B cell (primary cell): ENCODE data around the gene PPP1R3E. TPM values are rescaled to one million over a fixed set of nuclear protein-coding genes. Genes with fewer than 3 reads are reported as not detected.

Source experiments
- ATAC-seq: fragments of 200-7000 bp; cut with Tn5 transposase; one replicate; pipeline ENCODE4 v1.10.0; 2021; ENCODE audit warnings: low read depth, mild to moderate bottlenecking, moderate number of reproducible peaks, moderate library complexity
- CTCF ChIA-PET: fragments of 350-600 bp; sonication (Branson Sonifier 250); formaldehyde crosslinking; loops from one replicate; lab custom pipeline; 2021; ENCODE audit warnings: antibody characterized with exemption, inconsistent platforms; lab: Charles Lee
- POLR2A ChIA-PET: fragments of 350-600 bp; sonication (Branson Sonifier 250); formaldehyde crosslinking; loops from one replicate; lab custom pipeline; 2021; ENCODE audit warnings: antibody characterized with exemption; lab: Charles Lee
- DNase-seq: peaks from one replicate; pipeline ENCODE4 v3.0.0; 2013
- H2AFZ ChIP-seq: 2 replicates; pipeline ENCODE4 v1.6.1; 2012; ENCODE audit warnings: mild to moderate bottlenecking, low read depth, low read length; ENCODE audit not compliant: insufficient read depth, poor library complexity, severe bottlenecking
- H3K27ac ChIP-seq, 2 donors: 1 replicate in 1 of 2; 2 replicates in 1 of 2; pipeline ENCODE4 v1.5.1; 2012 to 2013; ENCODE audit warnings: low read length in 2 of 2, mild to moderate bottlenecking in 2 of 2, moderate library complexity in 1 of 2
- H3K27me3 ChIP-seq, 4 experiments: fragments of 200-600 bp in 1 of 4; sonication (generic) in 1 of 4; replicated peaks in 1 of 4; 1 replicate in 2 of 4; 2 replicates in 2 of 4; pipeline versions ENCODE4 v1.6.1 to v1.7.0; 2013 to 2016; ENCODE audit warnings: low read length in 3 of 4, mild to moderate bottlenecking in 2 of 4, mixed read lengths in 1 of 4, moderate library complexity in 1 of 4; ENCODE audit not compliant: insufficient read depth in 4 of 4, control insufficient read depth in 3 of 4; ENCODE audit errors: control extremely low read depth in 1 of 4
- H3K36me3 ChIP-seq, 2 experiments: replicated peaks in 1 of 2; 1 replicate in 1 of 2; 2 replicates in 1 of 2; pipeline versions ENCODE4 v1.6.1 to v1.7.1; 2013; ENCODE audit warnings: low read length in 1 of 2; ENCODE audit not compliant: insufficient read depth in 2 of 2, control insufficient read depth in 1 of 2; ENCODE audit errors: control extremely low read depth in 1 of 2, extremely low read depth in 1 of 2
- H3K4me1 ChIP-seq, 2 donors: fragments of 200-600 bp in 1 of 2; sonication (generic) in 1 of 2; 1 replicate in 1 of 2; 2 replicates in 1 of 2; pipeline versions ENCODE4 v1.5.1 to v1.6.1; 2013 to 2017; ENCODE audit warnings: low read length in 2 of 2; ENCODE audit not compliant: control insufficient read depth in 2 of 2, insufficient read depth in 2 of 2
- H3K4me2 ChIP-seq: replicated peaks from 2 replicates; pipeline ENCODE3; 2012; ENCODE audit warnings: mild to moderate bottlenecking, low read depth, low read length; ENCODE audit not compliant: poor library complexity, severe bottlenecking
- H3K4me3 ChIP-seq, 5 experiments: fragments of 200-600 bp in 1 of 5; sonication (generic) in 1 of 5; 1 replicate in 3 of 5; 2 replicates in 2 of 5; pipeline versions ENCODE4 v1.5.1 to v1.7.0; 2011 to 2016; ENCODE audit warnings: low read length in 4 of 5, mild to moderate bottlenecking in 4 of 5, low read depth in 2 of 5, control low read depth in 1 of 5, moderate library complexity in 1 of 5; ENCODE audit not compliant: insufficient read depth in 1 of 5; ENCODE audit errors: control extremely low read depth in 1 of 5, extremely low read depth in 1 of 5
- H3K79me2 ChIP-seq: fragments of 200-600 bp; sonication (generic); one replicate; pipeline ENCODE4 v1.6.0; 2016; ENCODE audit warnings: low read length; ENCODE audit not compliant: control insufficient read depth, insufficient read depth
- H3K9ac ChIP-seq: fragments of 200-600 bp; sonication (generic); 2 replicates; pipeline ENCODE4 v1.6.1; 2017; ENCODE audit warnings: mild to moderate bottlenecking, low read length, moderate library complexity
- H3K9me3 ChIP-seq, 3 donors: one replicate each; pipeline versions ENCODE4 v1.6.1 to v1.7.1; 2013; ENCODE audit warnings: low read length in 2 of 3; ENCODE audit not compliant: control insufficient read depth in 2 of 3, insufficient read depth in 1 of 3; ENCODE audit errors: control extremely low read depth in 1 of 3
- H4K20me1 ChIP-seq: 2 replicates; pipeline ENCODE4 v1.6.0; 2012; ENCODE audit warnings: mild to moderate bottlenecking, low read length; ENCODE audit not compliant: insufficient read depth, control insufficient read depth, poor library complexity, severe bottlenecking
- H3K27ac Mint-ChIP-seq: one replicate; pipeline ENCODE4 v1.8.0; 2021; ENCODE audit warnings: mixed read lengths
- H3K27me3 Mint-ChIP-seq: one replicate; pipeline ENCODE4 v1.8.0; 2021; ENCODE audit warnings: mixed read lengths
- H3K4me1 Mint-ChIP-seq: one replicate; pipeline ENCODE4 v1.8.0; 2021; ENCODE audit warnings: mixed read lengths
- H3K4me3 Mint-ChIP-seq: one replicate; pipeline ENCODE4 v1.8.0; 2021; ENCODE audit warnings: mixed read lengths
- H3K9me3 Mint-ChIP-seq: one replicate; pipeline ENCODE4 v1.8.0; 2022; ENCODE audit warnings: mixed read lengths; ENCODE audit not compliant: insufficient read depth
- CTCF ChIP-seq: fragments of 200-600 bp; IDR thresholded peaks from one replicate; pipeline ENCODE4 v1.8.0; 2022; ENCODE audit warnings: antibody characterized with exemption, mild to moderate bottlenecking
- EZH2 ChIP-seq: IDR thresholded peaks from 2 replicates; pipeline ENCODE4 v1.6.1; 2012; ENCODE audit warnings: borderline replicate concordance, low read depth, mild to moderate bottlenecking, moderate library complexity, low read length; ENCODE audit not compliant: insufficient read depth, poor library complexity, severe bottlenecking
- WGBS: methylation state at CpG from one replicate; pipeline ENCODE4 v1.1.5; 2013; ENCODE audit warnings: missing lambda C conversion rate; ENCODE audit not compliant: insufficient coverage; 5-methylcytosine and 5-hydroxymethylcytosine counted together
- intact Hi-C: fragments of 100-400 bp; cut with micrococcal nuclease; formaldehyde crosslinking; loops from one replicate; pipeline ENCODE4 v1.10.0; 2022
- polyA plus RNA-seq: library from polyadenylated mRNA; depleted of rRNA; stranded (reverse); fragments of >200 nt; gene quantifications from 2 replicates; pipeline ENCODE4 v1.2.3, GENCODE V29; 2012
- total RNA-seq, 2 donors: library from RNA; stranded (reverse); fragments of 120-200 nt in 1 of 2; gene quantifications; 1 replicate in 1 of 2; 2 replicates in 1 of 2; pipeline versions ENCODE4 v1.2.3 to v1.2.4, GENCODE V29; 2013 to 2022

PPP1R3E gene
- total and polyA plus RNA-seq, 2 donors (not counting 1 experiment from before 2014, with no cell fraction given): 56.9 to 76.7 TPM

GRCh38 chr14:23277189-23277588 is 25.5 kb downstream of the PPP1R3E start:
- no peaks in the 10 kb centered on the region for H3K4me1 ChIP-seq
- peaks cover 0 to 9% of the 10 kb centered on the region in 2 experiments for H3K36me3 ChIP-seq
- H3K27me3 ChIP-seq: no peaks in the 10 kb centered on the region
- H3K4me2 ChIP-seq: no peak overlapping the region
- Mint-ChIP-seq H3K4me3 (no peak overlapping the region), H3K9me3 (no peaks in the 10 kb centered on the region), H3K4me1 (peaks cover 2% of the 10 kb centered on the region), H3K27me3 (no peaks in the 10 kb centered on the region), H3K27ac (no peak overlapping the region)
- peaks cover 4% of the 10 kb centered on the region for H4K20me1 ChIP-seq
- TF ChIP-seq EZH2 (no peak), CTCF (no peak)
- H3K79me2 ChIP-seq: peaks cover 13% of the 10 kb centered on the region
- CTCF ChIA-PET: interaction anchor here (1.0 to 3.3 kb wide), 4 partner anchors 16 to 103 kb away, joined by 3 to 10 read pairs (median 6); no protein-coding TSS in a partner anchor
- WGBS: 94% methylated on average over 3 of the region's 3 CpGs
- no peak overlapping the region for H3K4me3 ChIP-seq
- no peak overlapping the region for H3K27ac ChIP-seq
- no peak overlapping the region for H3K9ac ChIP-seq
- ATAC-seq (no peak), DNase-seq (no peak)
- intact Hi-C loops: no loop called here
- POLR2A ChIA-PET: no interaction called here
- H3K9me3 ChIP-seq: no peaks in the 10 kb centered on the region
- H2AFZ ChIP-seq: no peak overlapping the region

DNA sequence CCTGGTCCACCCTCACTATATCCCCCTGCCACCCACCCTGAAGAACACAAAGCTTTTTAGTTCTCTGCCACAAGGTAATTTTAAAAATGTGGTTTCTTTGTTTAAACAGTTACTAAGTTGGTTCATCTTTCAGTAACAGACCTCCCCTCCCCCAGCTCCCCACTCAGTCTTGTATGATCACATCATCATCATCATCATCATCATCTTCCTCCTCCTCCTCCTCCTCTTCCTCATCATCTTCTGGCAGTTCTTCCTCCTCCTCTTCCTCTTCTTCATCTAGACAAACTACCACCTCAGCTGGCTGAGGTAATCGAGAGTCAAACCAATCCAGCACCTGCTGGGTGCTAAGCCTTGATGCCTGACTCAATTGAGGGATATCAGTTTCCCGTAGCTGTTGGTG is 27.2 kb downstream of the PPP1R3E start:
- Mint-ChIP-seq H3K4me3 (no peak overlapping the region), H3K9me3 (no peaks in the 10 kb centered on the region), H3K27me3 (no peaks in the 10 kb centered on the region), H3K27ac (no peak overlapping the region), H3K4me1 (peaks cover 2% of the 10 kb centered on the region)
- ChIA-PET POLR2A (no interaction called here), CTCF (interaction anchor here (0.5 to 1.5 kb wide), 2 partner anchors 10 to 20 kb away, joined by 3 read pairs; no protein-coding TSS in a partner anchor)
- TF ChIP-seq CTCF: no peak
- WGBS: 83% methylated on average over 2 of the region's 2 CpGs
- Histone ChIP-seq H2AFZ (no peak overlapping the region), H3K9ac (no peak overlapping the region), H3K27me3 (no peaks in the 10 kb centered on the region), H3K27ac (no peak overlapping the region), H3K79me2 (peaks cover 7% of the 10 kb centered on the region), H3K4me2 (no peak overlapping the region), H3K9me3 (no peaks in the 10 kb centered on the region), H3K36me3 (peaks cover 0 to 9% of the 10 kb centered on the region in 2 experiments), H3K4me3 (no peak overlapping the region), H3K4me1 (no peaks in the 10 kb centered on the region), H4K20me1 (peaks cover 4% of the 10 kb centered on the region)
- intact Hi-C loops: no loop called here
- DNase-seq (no peak), ATAC-seq (no peak)
